Liver (tissue), 9 donors: ENCODE measurements around the gene GJC1. TPM values are rescaled to one million over a fixed set of nuclear protein-coding genes. Genes with fewer than 3 reads are reported as not detected.

Experiments
- DNase-seq: peaks from one replicate; pipeline ENCODE4 v3.0.0-alpha.2; 2017; ENCODE audit warnings: low spot score
- H3K27ac ChIP-seq, 2 donors: one replicate each; pipeline ENCODE4 v1.7.0; 2013; ENCODE audit warnings: inconsistent platforms in 2 of 2, low read length in 2 of 2, control low read depth in 1 of 2, low read depth in 1 of 2, mild to moderate bottlenecking in 1 of 2
- H3K27me3 ChIP-seq, 4 donors: one replicate each; pipeline versions ENCODE4 v1.6.1 to v1.7.0; 2013; ENCODE audit warnings: low read length in 3 of 4, inconsistent platforms in 1 of 4, mild to moderate bottlenecking in 1 of 4, moderate library complexity in 1 of 4; ENCODE audit not compliant: control insufficient read depth in 4 of 4, insufficient read depth in 4 of 4
- H3K36me3 ChIP-seq, 4 donors: one replicate each; pipeline versions ENCODE4 v1.6.1 to v1.7.0; 2013; ENCODE audit warnings: low read length in 3 of 4, mild to moderate bottlenecking in 3 of 4, low read depth in 1 of 4, moderate library complexity in 1 of 4; ENCODE audit not compliant: control insufficient read depth in 4 of 4, insufficient read depth in 3 of 4
- H3K4me1 ChIP-seq, 4 donors: one replicate each; pipeline versions ENCODE4 v1.6.1 to v1.7.0; 2013; ENCODE audit warnings: low read length in 3 of 4, mild to moderate bottlenecking in 3 of 4, moderate library complexity in 1 of 4; ENCODE audit not compliant: control insufficient read depth in 4 of 4, insufficient read depth in 4 of 4
- H3K4me3 ChIP-seq, 3 donors: one replicate each; pipeline versions ENCODE4 v1.6.1 to v1.7.0; 2013; ENCODE audit warnings: low read length in 3 of 3, control low read depth in 1 of 3, low read depth in 1 of 3, mild to moderate bottlenecking in 1 of 3
- H3K9ac ChIP-seq, 2 donors: one replicate each; pipeline ENCODE4 v1.7.0; 2013; ENCODE audit warnings: low read length in 2 of 2, mild to moderate bottlenecking in 2 of 2, moderate library complexity in 2 of 2, control low read depth in 1 of 2, low read depth in 1 of 2
- H3K9me3 ChIP-seq, 4 donors: one replicate each; pipeline versions ENCODE4 v1.6.1 to v1.7.0; 2013; ENCODE audit warnings: low read length in 3 of 4; ENCODE audit not compliant: control insufficient read depth in 4 of 4
- ATF3 ChIP-seq: IDR thresholded peaks from 2 replicates; pipeline ENCODE4 v1.6.1; 2016; ENCODE audit warnings: antibody characterized with exemption
- CTCF ChIP-seq: fragments of 150-350 bp; IDR thresholded peaks from 2 replicates; pipeline ENCODE4 v1.5.1; 2017; ENCODE audit warnings: improper control_type of control experiment, low read depth, low read length; ENCODE audit not compliant: missing input control
- EGR1 ChIP-seq, 2 donors: IDR thresholded peaks; 2 replicates each; pipeline ENCODE4 v1.6.1; 2016 to 2018; ENCODE audit warnings: antibody characterized with exemption in 2 of 2, low read depth in 2 of 2
- FOXA1 ChIP-seq: IDR thresholded peaks from 2 replicates; pipeline ENCODE4 v1.6.1; 2016; ENCODE audit warnings: antibody characterized with exemption
- FOXA2 ChIP-seq: IDR thresholded peaks from 2 replicates; pipeline ENCODE4 v1.6.1; 2016; ENCODE audit warnings: antibody characterized with exemption
- GABPA ChIP-seq, 2 donors: IDR thresholded peaks in 1 of 2; conservative IDR thresholded peaks in 1 of 2; 2 replicates each; pipeline ENCODE4 v1.6.1; 2016; ENCODE audit warnings: antibody characterized with exemption in 2 of 2, mild to moderate bottlenecking in 1 of 2, moderate library complexity in 1 of 2
- HNF4A ChIP-seq, 2 donors: conservative IDR thresholded peaks; 2 replicates each; pipeline ENCODE4 v1.6.1; 2016; ENCODE audit warnings: antibody characterized with exemption in 2 of 2, mild to moderate bottlenecking in 2 of 2
- HNF4G ChIP-seq: IDR thresholded peaks from 2 replicates; pipeline ENCODE4 v1.6.1; 2016; ENCODE audit warnings: antibody characterized with exemption
- JUND ChIP-seq, 2 donors: IDR thresholded peaks; 2 replicates each; pipeline ENCODE4 v1.6.1; 2016; ENCODE audit warnings: antibody characterized with exemption in 2 of 2
- NR2F2 ChIP-seq: IDR thresholded peaks from 2 replicates; pipeline ENCODE4 v1.6.1; 2016; ENCODE audit warnings: antibody characterized with exemption
- RAD21 ChIP-seq, 2 donors: IDR thresholded peaks; 2 replicates each; pipeline ENCODE4 v1.6.1; 2016; ENCODE audit warnings: antibody characterized with exemption in 2 of 2, mild to moderate bottlenecking in 2 of 2
- RXRA ChIP-seq, 2 donors: IDR thresholded peaks; 2 replicates each; pipeline ENCODE4 v1.6.1; 2017 to 2018; ENCODE audit warnings: antibody characterized with exemption in 2 of 2, mild to moderate bottlenecking in 1 of 2
- SP1 ChIP-seq: IDR thresholded peaks from 2 replicates; pipeline ENCODE4 v1.6.1; 2018; ENCODE audit warnings: antibody characterized with exemption, mild to moderate bottlenecking
- TAF1 ChIP-seq: conservative IDR thresholded peaks from 2 replicates; pipeline ENCODE4 v1.6.1; 2016; ENCODE audit warnings: antibody characterized with exemption, mild to moderate bottlenecking
- YY1 ChIP-seq: IDR thresholded peaks from 2 replicates; pipeline ENCODE4 v1.6.1; 2016; ENCODE audit warnings: antibody characterized with exemption, mild to moderate bottlenecking
- ZBTB33 ChIP-seq: IDR thresholded peaks from 2 replicates; pipeline ENCODE4 v1.6.1; 2016; ENCODE audit warnings: antibody characterized with exemption
- WGBS: extraction: QIAGEN DNeasy Blood & Tissue Kit; methylation state at CpG from one replicate; pipeline ENCODE4 v1.1.7; 2013; 5-methylcytosine and 5-hydroxymethylcytosine counted together
- polyA plus RNA-seq, 2 donors: library from polyadenylated mRNA; stranded (reverse) in 1 of 2; unstranded in 1 of 2; fragments of 200-250 nt in 1 of 2; fragments of >200 nt in 1 of 2; fragmentation: Nextera tagmentation in 1 of 2; extraction: Ambion mirVana in 1 of 2; gene quantifications; one replicate each; pipeline versions ENCODE4 v1.2.1 to v1.2.3, GENCODE V29; 2013 to 2015
- total RNA-seq, 2 donors: library from RNA; depleted of rRNA; stranded (reverse); fragments of >200 nt; gene quantifications; one replicate each; pipeline ENCODE4 v1.2.3, GENCODE V29; 2014
- TF ChIP-seq, protein P1 (sequence below): IDR thresholded peaks from 2 replicates; pipeline ENCODE4 v1.6.1; 2016; ENCODE audit warnings: antibody characterized with exemption, mild to moderate bottlenecking
- TF ChIP-seq, protein P2 (sequence below): IDR thresholded peaks from 2 replicates; pipeline ENCODE4 v1.6.1; 2016; ENCODE audit warnings: antibody characterized with exemption
- donor health status: healthy.
- donor health status: healthy.
- donor health status: healthy.
- donor health status: healthy.
- donor health status: healthy.

The GJC1 gene
- total and polyA plus RNA-seq, 4 donors, result 0.17 to 1.4 (median 0.77) TPM

GRCh38 chr17:44786551-44787081 is 43.5 kb downstream of the GJC1 start:
- Histone ChIP-seq H3K4me3 (no peak overlapping the region), H3K27ac (no peak overlapping the region), H3K36me3 (no peaks in the 10 kb centered on the region), H3K9ac (no peak overlapping the region), H3K27me3 (no peaks in the 10 kb centered on the region), H3K9me3 (no peaks in the 10 kb centered on the region), H3K4me1 (no peaks in the 10 kb centered on the region)
- DNase-seq, result no peak
- WGBS, result 65% methylated on average over 16 of the region's 16 CpGs
- TF ChIP-seq, protein P1, sequence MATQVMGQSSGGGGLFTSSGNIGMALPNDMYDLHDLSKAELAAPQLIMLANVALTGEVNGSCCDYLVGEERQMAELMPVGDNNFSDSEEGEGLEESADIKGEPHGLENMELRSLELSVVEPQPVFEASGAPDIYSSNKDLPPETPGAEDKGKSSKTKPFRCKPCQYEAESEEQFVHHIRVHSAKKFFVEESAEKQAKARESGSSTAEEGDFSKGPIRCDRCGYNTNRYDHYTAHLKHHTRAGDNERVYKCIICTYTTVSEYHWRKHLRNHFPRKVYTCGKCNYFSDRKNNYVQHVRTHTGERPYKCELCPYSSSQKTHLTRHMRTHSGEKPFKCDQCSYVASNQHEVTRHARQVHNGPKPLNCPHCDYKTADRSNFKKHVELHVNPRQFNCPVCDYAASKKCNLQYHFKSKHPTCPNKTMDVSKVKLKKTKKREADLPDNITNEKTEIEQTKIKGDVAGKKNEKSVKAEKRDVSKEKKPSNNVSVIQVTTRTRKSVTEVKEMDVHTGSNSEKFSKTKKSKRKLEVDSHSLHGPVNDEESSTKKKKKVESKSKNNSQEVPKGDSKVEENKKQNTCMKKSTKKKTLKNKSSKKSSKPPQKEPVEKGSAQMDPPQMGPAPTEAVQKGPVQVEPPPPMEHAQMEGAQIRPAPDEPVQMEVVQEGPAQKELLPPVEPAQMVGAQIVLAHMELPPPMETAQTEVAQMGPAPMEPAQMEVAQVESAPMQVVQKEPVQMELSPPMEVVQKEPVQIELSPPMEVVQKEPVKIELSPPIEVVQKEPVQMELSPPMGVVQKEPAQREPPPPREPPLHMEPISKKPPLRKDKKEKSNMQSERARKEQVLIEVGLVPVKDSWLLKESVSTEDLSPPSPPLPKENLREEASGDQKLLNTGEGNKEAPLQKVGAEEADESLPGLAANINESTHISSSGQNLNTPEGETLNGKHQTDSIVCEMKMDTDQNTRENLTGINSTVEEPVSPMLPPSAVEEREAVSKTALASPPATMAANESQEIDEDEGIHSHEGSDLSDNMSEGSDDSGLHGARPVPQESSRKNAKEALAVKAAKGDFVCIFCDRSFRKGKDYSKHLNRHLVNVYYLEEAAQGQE, result no peak

DNA sequence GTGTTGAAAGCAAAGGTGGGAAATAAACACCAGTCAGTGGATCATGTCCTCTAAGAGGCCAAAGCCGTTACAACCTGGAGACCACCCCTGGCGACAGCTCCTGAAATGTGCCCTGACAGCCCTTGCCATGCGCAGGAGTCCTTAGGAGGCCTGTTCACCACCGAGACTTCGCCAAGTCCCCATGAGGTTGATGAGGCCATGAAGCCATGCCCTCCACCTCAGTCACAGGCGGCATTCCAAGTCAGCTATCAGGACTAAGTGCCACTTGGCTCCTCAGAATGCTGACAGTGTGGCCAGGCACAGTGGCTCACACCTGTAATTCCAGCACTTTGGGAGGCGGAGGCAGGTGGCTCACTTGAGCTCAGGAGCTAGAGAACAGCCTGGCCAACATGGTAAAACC is 44.2 kb downstream of the GJC1 start:
- H3K36me3 ChIP-seq, result no peaks in the 10 kb centered on the region
- WGBS, result 91% methylated on average over 7 of the region's 7 CpGs
- H3K27me3 ChIP-seq, result no peaks in the 10 kb centered on the region
- H3K27ac ChIP-seq, result no peak overlapping the region
- H3K4me1 ChIP-seq, result no peaks in the 10 kb centered on the region
- no peaks in the 10 kb centered on the region for H3K9me3 ChIP-seq
- H3K4me3 ChIP-seq, result no peak overlapping the region
- no peak for DNase-seq
- TF ChIP-seq EGR1 (IDR thresholded peaks at IDR 0.05; ENCODE audit: low read depth in 2 of 2) (no peak), CTCF (no peak), HNF4G (no peak), JUND (IDR thresholded peaks at IDR 0.05) (no peak), ZBTB33 (no peak), HNF4A (conservative IDR thresholded peaks at IDR 0.05) (no peak), FOXA2 (no peak), ATF3 (no peak), FOXA1 (no peak), YY1 (no peak), TAF1 (no peak), SP1 (no peak), RXRA (IDR thresholded peaks at IDR 0.05) (no peak), RAD21 (IDR thresholded peaks at IDR 0.05) (no peak), NR2F2 (no peak), GABPA (IDR thresholded peaks at IDR 0.05 in 1 of 2, conservative IDR thresholded peaks at IDR 0.05 in 1 of 2) (no peak)
- TF ChIP-seq, protein P2, sequence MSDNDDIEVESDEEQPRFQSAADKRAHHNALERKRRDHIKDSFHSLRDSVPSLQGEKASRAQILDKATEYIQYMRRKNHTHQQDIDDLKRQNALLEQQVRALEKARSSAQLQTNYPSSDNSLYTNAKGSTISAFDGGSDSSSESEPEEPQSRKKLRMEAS, result no peak
- TF ChIP-seq, protein P1, result no peak
- no peak overlapping the region for H3K9ac ChIP-seq
